Keratinocyte (primary cell): ENCODE results near the gene PJA2. TPM values are rescaled to one million over a fixed set of nuclear protein-coding genes. Genes with fewer than 3 reads are reported as not detected.

Experiments used
- DNase-seq: peaks from one replicate; pipeline ENCODE4 v3.0.0-alpha.2; 2011; ENCODE audit warnings: low read depth, missing footprints, low spot score
- FAIRE-seq: peaks from 2 replicates; lab custom pipeline; 2011; peaks lifted over from hg19 to GRCh38; lab: Jason Lieb, UNC
- H2AFZ ChIP-seq: 2 replicates; pipeline ENCODE4 v1.6.0; 2012; ENCODE audit warnings: low read length, control low read depth, inconsistent platforms; ENCODE audit not compliant: control insufficient read depth
- H3K27ac ChIP-seq: 2 replicates; pipeline ENCODE4 v1.5.1; 2011; ENCODE audit warnings: low read length; ENCODE audit not compliant: control insufficient read depth, insufficient read depth
- H3K27me3 ChIP-seq: 3 replicates; pipeline ENCODE4 v1.6.0; 2011; ENCODE audit warnings: low read length; ENCODE audit not compliant: control insufficient read depth, insufficient read depth; ENCODE audit errors: extremely low read depth
- H3K36me3 ChIP-seq, 2 experiments: 2 replicates in 1 of 2; 3 replicates in 1 of 2; pipeline ENCODE4 v1.5.1; 2011; ENCODE audit warnings: low read length in 2 of 2, mild to moderate bottlenecking in 1 of 2; ENCODE audit not compliant: control insufficient read depth in 2 of 2, insufficient read depth in 2 of 2; ENCODE audit errors: extremely low read depth in 1 of 2
- H3K4me1 ChIP-seq: 3 replicates; pipeline ENCODE4 v1.5.1; 2011; ENCODE audit warnings: low read length; ENCODE audit not compliant: control insufficient read depth, insufficient read depth; ENCODE audit errors: extremely low read depth
- H3K4me2 ChIP-seq: 3 replicates; pipeline ENCODE4 v1.6.0; 2011; ENCODE audit warnings: low read depth, low read length; ENCODE audit not compliant: control insufficient read depth, insufficient read depth; ENCODE audit errors: extremely low read depth
- H3K4me3 ChIP-seq, 3 experiments: fragments of 200-600 bp in 1 of 3; sonication (generic) in 1 of 3; 2 replicates in 2 of 3; 3 replicates in 1 of 3; pipeline ENCODE4 v1.5.1; 2011 to 2016; ENCODE audit warnings: low read length in 3 of 3, mild to moderate bottlenecking in 3 of 3, control low read depth in 2 of 3, inconsistent platforms in 1 of 3, low read depth in 1 of 3, mixed read lengths in 1 of 3, mixed run types in 1 of 3, moderate library complexity in 1 of 3; ENCODE audit not compliant: control insufficient read depth in 2 of 3, insufficient read depth in 2 of 3; ENCODE audit errors: extremely low read depth in 1 of 3
- H3K79me2 ChIP-seq: 2 replicates; pipeline ENCODE4 v1.6.0; 2012; ENCODE audit warnings: low read length; ENCODE audit not compliant: control insufficient read depth, insufficient read depth
- H3K9ac ChIP-seq: 3 replicates; pipeline ENCODE4 v1.6.0; 2011; ENCODE audit warnings: low read length; ENCODE audit not compliant: control insufficient read depth, insufficient read depth; ENCODE audit errors: extremely low read depth
- H3K9me1 ChIP-seq: 3 replicates; pipeline ENCODE4 v1.6.0; 2011; ENCODE audit warnings: low read length; ENCODE audit not compliant: control insufficient read depth, insufficient read depth; ENCODE audit errors: extremely low read depth
- H3K9me3 ChIP-seq: 2 replicates; pipeline ENCODE4 v1.5.1; 2012; ENCODE audit warnings: low read depth, low read length; ENCODE audit not compliant: control insufficient read depth
- H4K20me1 ChIP-seq: 3 replicates; pipeline ENCODE4 v1.6.0; 2011; ENCODE audit warnings: low read length; ENCODE audit not compliant: control insufficient read depth, insufficient read depth; ENCODE audit errors: extremely low read depth
- EZH2 ChIP-seq: IDR thresholded peaks from one replicate; pipeline ENCODE4 v1.6.1; 2012; ENCODE audit warnings: inconsistent platforms, mild to moderate bottlenecking, low read length, moderate library complexity
- dilution Hi-C: fragments of 300-500 bp; cut with MboI; formaldehyde crosslinking; loops from one replicate; pipeline ENCODE4 v1.7.0; 2020; ENCODE audit warnings: low sequenced_read_pairs; ENCODE audit not compliant: extremely low pct_ligation_motif_present
- polyA plus RNA-seq, 5 experiments: library from polyadenylated mRNA; depleted of rRNA in 3 of 5; stranded (reverse) in 3 of 5; stranded (forward) in 1 of 5; unstranded in 1 of 5; fragments of >200 nt; gene quantifications; 1 replicate in 1 of 5; 2 replicates in 3 of 5; 3 replicates in 1 of 5; pipeline versions ENCODE4 v1.2.1 to v1.2.3, GENCODE V29; 2011 to 2012; ENCODE audit warnings: missing spikeins in 2 of 5, low read depth in 1 of 5, low replicate concordance in 1 of 5
- TF ChIP-seq, protein P1 (sequence below), 3 experiments: IDR thresholded peaks in 1 of 3; conservative IDR thresholded peaks in 1 of 3; optimal IDR thresholded peaks in 1 of 3; 2 replicates in 2 of 3; 3 replicates in 1 of 3; pipeline versions ENCODE3 to v1.5.1; 2011; ENCODE audit warnings: low read length in 3 of 3, mild to moderate bottlenecking in 3 of 3, moderate library complexity in 2 of 3, control low read depth in 1 of 3, inconsistent platforms in 1 of 3; ENCODE audit not compliant: insufficient read depth in 2 of 3; ENCODE audit errors: extremely low read depth in 1 of 3

PJA2 gene
- polyA plus RNA-seq, 1 donor (not counting 4 experiments of a cell fraction or from before 2014, with no cell fraction given) = 49.3 TPM

DNA sequence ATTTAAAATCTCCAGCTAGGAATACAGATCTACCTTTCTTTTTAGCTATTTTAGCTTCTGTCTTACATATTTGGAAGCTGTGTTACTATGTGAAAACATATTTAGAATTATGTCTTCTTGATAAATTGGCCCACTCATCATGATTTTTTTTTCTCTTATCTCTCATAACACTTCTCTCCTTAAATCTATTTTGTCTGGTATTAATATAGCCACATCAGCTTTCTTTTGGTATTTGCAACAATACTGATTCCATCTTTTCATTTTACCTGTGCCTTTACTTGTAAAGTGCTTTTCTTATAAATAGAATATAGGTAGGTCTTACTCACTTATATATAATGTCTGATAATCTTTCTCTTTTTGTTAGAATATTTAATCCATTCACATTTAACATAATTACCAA lies 19.6 kb downstream of the PJA2 start:
- FAIRE-seq (no peak), DNase-seq (no peak)
- TF ChIP-seq, protein P1, sequence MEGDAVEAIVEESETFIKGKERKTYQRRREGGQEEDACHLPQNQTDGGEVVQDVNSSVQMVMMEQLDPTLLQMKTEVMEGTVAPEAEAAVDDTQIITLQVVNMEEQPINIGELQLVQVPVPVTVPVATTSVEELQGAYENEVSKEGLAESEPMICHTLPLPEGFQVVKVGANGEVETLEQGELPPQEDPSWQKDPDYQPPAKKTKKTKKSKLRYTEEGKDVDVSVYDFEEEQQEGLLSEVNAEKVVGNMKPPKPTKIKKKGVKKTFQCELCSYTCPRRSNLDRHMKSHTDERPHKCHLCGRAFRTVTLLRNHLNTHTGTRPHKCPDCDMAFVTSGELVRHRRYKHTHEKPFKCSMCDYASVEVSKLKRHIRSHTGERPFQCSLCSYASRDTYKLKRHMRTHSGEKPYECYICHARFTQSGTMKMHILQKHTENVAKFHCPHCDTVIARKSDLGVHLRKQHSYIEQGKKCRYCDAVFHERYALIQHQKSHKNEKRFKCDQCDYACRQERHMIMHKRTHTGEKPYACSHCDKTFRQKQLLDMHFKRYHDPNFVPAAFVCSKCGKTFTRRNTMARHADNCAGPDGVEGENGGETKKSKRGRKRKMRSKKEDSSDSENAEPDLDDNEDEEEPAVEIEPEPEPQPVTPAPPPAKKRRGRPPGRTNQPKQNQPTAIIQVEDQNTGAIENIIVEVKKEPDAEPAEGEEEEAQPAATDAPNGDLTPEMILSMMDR (optimal IDR thresholded peaks at IDR 0.05 in 1 of 3, IDR thresholded peaks at IDR 0.05 in 1 of 3, conservative IDR thresholded peaks at IDR 0.05 in 1 of 3; ENCODE audit: extremely low read depth in 1 of 3, insufficient read depth in 2 of 3, low read length in 3 of 3) = no peak
- no peak for TF ChIP-seq EZH2
- dilution Hi-C loops = no loop called here
- H3K9me3 ChIP-seq = no peaks in the 10 kb centered on the region
- H3K4me1 ChIP-seq = peaks cover 20% of the 10 kb centered on the region
- H3K4me2 ChIP-seq = no peak overlapping the region
- H3K4me3 ChIP-seq = no peak overlapping the region
- H3K9me1 ChIP-seq = no peaks in the 10 kb centered on the region
- no peak overlapping the region for H3K9ac ChIP-seq
- peaks cover 4% of the 10 kb centered on the region for H4K20me1 ChIP-seq
- H3K27ac ChIP-seq = no peak overlapping the region
- peaks cover 58% of the 10 kb centered on the region for H3K79me2 ChIP-seq
- no peaks in the 10 kb centered on the region for H3K36me3 ChIP-seq
- H2AFZ ChIP-seq = no peak overlapping the region
- no peaks in the 10 kb centered on the region for H3K27me3 ChIP-seq

DNA sequence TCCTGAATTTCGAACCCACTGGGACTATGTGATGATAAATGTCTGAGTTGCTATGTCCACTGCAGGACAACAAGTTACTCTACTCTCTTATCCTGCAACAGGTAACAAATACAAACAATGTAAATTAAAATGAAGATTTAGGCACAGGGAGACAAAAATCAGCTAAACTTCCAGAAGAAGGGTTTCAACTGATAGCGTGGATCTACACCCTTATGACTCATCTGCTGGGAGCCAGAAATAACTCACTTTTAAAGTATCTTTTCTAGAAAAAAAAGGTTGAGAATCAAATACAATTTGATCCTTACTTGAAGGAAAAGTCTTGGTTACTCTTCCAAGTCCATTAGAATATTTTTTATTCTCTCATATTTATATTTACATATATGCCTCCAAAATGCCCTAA lies 21.4 kb downstream of the PJA2 start:
- H3K27me3 ChIP-seq = no peaks in the 10 kb centered on the region
- H3K79me2 ChIP-seq = peaks cover 46% of the 10 kb centered on the region
- TF ChIP-seq, protein P1 (optimal IDR thresholded peaks at IDR 0.05 in 1 of 3, IDR thresholded peaks at IDR 0.05 in 1 of 3, conservative IDR thresholded peaks at IDR 0.05 in 1 of 3; ENCODE audit: extremely low read depth in 1 of 3, insufficient read depth in 2 of 3, low read length in 3 of 3) = no peak
- no peak for TF ChIP-seq EZH2
- peak overlapping the region; percentile 15 for H3K27ac ChIP-seq
- peaks cover 4% of the 10 kb centered on the region for H4K20me1 ChIP-seq
- H2AFZ ChIP-seq = no peak overlapping the region
- dilution Hi-C loops = no loop called here
- no peak for FAIRE-seq
- no peaks in the 10 kb centered on the region for H3K9me3 ChIP-seq
- H3K36me3 ChIP-seq = no peaks in the 10 kb centered on the region
- peak overlapping the region; percentile 30 for H3K4me2 ChIP-seq
- H3K9me1 ChIP-seq = no peaks in the 10 kb centered on the region
- H3K4me1 ChIP-seq = peaks cover 20% of the 10 kb centered on the region
- no peak overlapping the region for H3K4me3 ChIP-seq
- DNase-seq = no peak
- H3K9ac ChIP-seq = no peak overlapping the region
